HCT116 (cell line): ENCODE data around the gene C18orf32. TPM values are rescaled to one million over a fixed set of nuclear protein-coding genes. Genes with fewer than 3 reads are reported as not detected.

Experiments used
- ATAC-seq: fragments of 200-7000 bp; cut with Tn5 transposase; 2 replicates; pipeline ENCODE4 v1.9.1; 2020; ENCODE audit warnings: mild to moderate bottlenecking, moderate library complexity
- BruUV-seq: library from RNA; stranded (reverse); fragments of 400-500 nt; replicated peaks from 2 replicates; lab custom pipeline; 2021; lab: Mats Ljungman, UMichigan
- CTCF ChIA-PET: fragments of 300-600 bp; sonication (Branson Sonifier 250); formaldehyde crosslinking; loops from one replicate; lab custom pipeline; 2021; ENCODE audit warnings: antibody characterized with exemption; lab: Charles Lee
- POLR2A ChIA-PET: fragments of 300-600, 350-600 bp; sonication (Branson Sonifier 250); formaldehyde crosslinking; loops from one replicate; lab custom pipeline; 2021; ENCODE audit warnings: antibody characterized with exemption; lab: Charles Lee
- RAD21 ChIA-PET, 2 experiments: fragments of 300-600 bp; sonication (Branson Sonifier 250); formaldehyde crosslinking; loops; one replicate each; lab custom pipeline; 2023; ENCODE audit warnings: low total read pairs in 2 of 2; ENCODE audit not compliant: uncharacterized antibody in 2 of 2, unreplicated experiment in 2 of 2, low non-redundant PET in 1 of 2; lab: Charles Lee
- DNase-seq: peaks from one replicate; pipeline ENCODE4 v3.0.0-alpha.2; 2010; ENCODE audit warnings: low read depth, low spot score
- H2AFZ ChIP-seq: fragments of 200-600 bp; shearing (Covaris generic), sonication (generic); 2 replicates; pipeline ENCODE4 v1.6.1; 2017; ENCODE audit warnings: low read depth, mixed run types, mixed read lengths, antibody characterized with exemption, low read length; ENCODE audit not compliant: poor library complexity, severe bottlenecking
- H3K27ac ChIP-seq: 2 replicates; pipeline ENCODE4 v1.5.1; 2012; ENCODE audit warnings: low read depth, low read length
- H3K27me3 ChIP-seq: fragments of 200-600 bp; sonication (generic); 2 replicates; pipeline ENCODE4 v1.6.1; 2016; ENCODE audit warnings: mixed run types, low read length, mixed read lengths; ENCODE audit not compliant: insufficient read depth
- H3K36me3 ChIP-seq, 2 experiments: fragments of 200-500 bp in 1 of 2; fragments of 200-600 bp in 1 of 2; sonication (Bioruptor generic) in 1 of 2; sonication (generic) in 1 of 2; 2 replicates each; pipeline versions ENCODE4 v1.5.1 to v1.6.1; 2014 to 2016; ENCODE audit warnings: low read length in 2 of 2, inconsistent platforms in 1 of 2, mixed read lengths in 1 of 2, mixed run types in 1 of 2; ENCODE audit not compliant: insufficient read depth in 2 of 2, control insufficient read depth in 1 of 2
- H3K4me1 ChIP-seq, 2 experiments: fragments of 200-600 bp in 1 of 2; sonication (generic) in 1 of 2; 2 replicates each; pipeline versions ENCODE4 v1.5.1 to v1.6.1; 2012 to 2017; ENCODE audit warnings: low read length in 2 of 2, inconsistent platforms in 1 of 2, mild to moderate bottlenecking in 1 of 2, mixed read lengths in 1 of 2, mixed run types in 1 of 2, moderate library complexity in 1 of 2; ENCODE audit not compliant: insufficient read depth in 2 of 2, control insufficient read depth in 1 of 2
- H3K4me2 ChIP-seq: fragments of 200-600 bp; sonication (generic); 2 replicates; pipeline ENCODE4 v1.6.1; 2017; ENCODE audit warnings: mixed run types, low read length, mixed read lengths
- H3K4me3 ChIP-seq, 2 experiments: fragments of 200-600 bp in 1 of 2; sonication (generic) in 1 of 2; replicated peaks in 1 of 2; 2 replicates each; pipeline ENCODE4 v1.5.1; 2011 to 2016; ENCODE audit warnings: low read length in 2 of 2, control low read depth in 1 of 2, low read depth in 1 of 2, mild to moderate bottlenecking in 1 of 2, mixed read lengths in 1 of 2, mixed run types in 1 of 2
- H3K79me2 ChIP-seq: fragments of 200-600 bp; sonication (generic); 2 replicates; pipeline ENCODE4 v1.6.1; 2017; ENCODE audit warnings: mild to moderate bottlenecking, mixed run types, low read length, moderate library complexity, mixed read lengths; ENCODE audit not compliant: insufficient read depth
- H3K9ac ChIP-seq: fragments of 200-600 bp; sonication (generic); 2 replicates; pipeline ENCODE4 v1.6.1; 2016; ENCODE audit warnings: low read length, mixed read lengths
- H3K9me2 ChIP-seq: fragments of 200-600 bp; sonication (generic), shearing (Covaris generic); 2 replicates; pipeline ENCODE4 v1.6.1; 2017; ENCODE audit warnings: mixed run types, mild to moderate bottlenecking, moderate library complexity; ENCODE audit not compliant: insufficient read depth
- H3K9me3 ChIP-seq, 2 experiments: fragments of 200-500 bp in 1 of 2; fragments of 200-600 bp in 1 of 2; sonication (Bioruptor generic) in 1 of 2; sonication (generic) in 1 of 2; 2 replicates each; pipeline ENCODE4 v1.6.1; 2014 to 2017; ENCODE audit warnings: low read length in 2 of 2, mixed read lengths in 2 of 2, inconsistent platforms in 1 of 2, low read depth in 1 of 2, mild to moderate bottlenecking in 1 of 2, mixed run types in 1 of 2, moderate library complexity in 1 of 2; ENCODE audit not compliant: control insufficient read depth in 1 of 2, insufficient read depth in 1 of 2
- H4K20me1 ChIP-seq: fragments of 200-600 bp; sonication (generic), shearing (Covaris generic); 2 replicates; pipeline ENCODE4 v1.6.1; 2017; ENCODE audit warnings: mixed run types, mild to moderate bottlenecking, moderate library complexity; ENCODE audit not compliant: insufficient read depth
- ATF3 ChIP-seq: IDR thresholded peaks from 2 replicates; pipeline ENCODE4 v1.6.1; 2012
- CEBPB ChIP-seq: IDR thresholded peaks from 2 replicates; pipeline ENCODE4 v1.6.1; 2012; ENCODE audit warnings: low read depth
- ELF1 ChIP-seq: IDR thresholded peaks from 2 replicates; pipeline ENCODE4 v1.6.1; 2012; ENCODE audit warnings: low read depth, borderline replicate concordance
- EZH2 ChIP-seq: fragments of 200-600 bp; sonication (generic); IDR thresholded peaks from 2 replicates; pipeline ENCODE4 v1.6.1; 2017; ENCODE audit warnings: antibody characterized with exemption, mixed run types
- FOSL1 ChIP-seq: IDR thresholded peaks from 2 replicates; pipeline ENCODE4 v1.6.1; 2012; ENCODE audit warnings: low read depth
- JUND ChIP-seq: IDR thresholded peaks from 2 replicates; pipeline ENCODE4 v1.6.1; 2012
- POLR2AphosphoS5 ChIP-seq: IDR thresholded peaks from 2 replicates; pipeline ENCODE4 v1.6.1; 2011; ENCODE audit warnings: mild to moderate bottlenecking, low read depth, low read length, moderate library complexity
- REST ChIP-seq: IDR thresholded peaks from 2 replicates; pipeline ENCODE4 v1.6.1; 2012; ENCODE audit warnings: low read depth
- SIN3A ChIP-seq: IDR thresholded peaks from 2 replicates; pipeline ENCODE4 v1.6.1; 2012; ENCODE audit warnings: low read depth
- SP1 ChIP-seq: IDR thresholded peaks from 2 replicates; pipeline ENCODE4 v1.6.1; 2012; ENCODE audit warnings: low read depth
- TCF7L2 ChIP-seq: IDR thresholded peaks from 2 replicates; pipeline ENCODE4 v1.7.0; 2011; ENCODE audit warnings: borderline replicate concordance, inconsistent platforms; ENCODE audit not compliant: insufficient read depth, insufficient read length; ENCODE audit errors: extremely low read depth
- intact Hi-C: fragments of 100-400 bp; cut with micrococcal nuclease; formaldehyde crosslinking; loops from 2 replicates; pipeline ENCODE4 v1.10.0; 2022
- total RNA-seq: library from RNA; stranded (reverse); gene quantifications from one replicate; pipeline ENCODE4 v1.2.1, GENCODE V29; 2021; ENCODE audit not compliant: unreplicated experiment

Gene C18orf32
- total RNA-seq, 1 experiment from 2014 or later = 35.0 TPM

- Histone ChIP-seq H3K4me2 (no peak overlapping the region), H3K4me3 (no peak overlapping the region), H3K27ac (no peak overlapping the region), H3K4me1 (peaks cover 5 to 10% of the 10 kb centered on the region in 2 experiments), H3K27me3 (no peaks in the 10 kb centered on the region), H2AFZ (no peak overlapping the region), H3K9me2 (no peaks in the 10 kb centered on the region), H4K20me1 (no peaks in the 10 kb centered on the region), H3K36me3 (no peaks in the 10 kb centered on the region), H3K9ac (no peak overlapping the region), H3K79me2 (no peaks in the 10 kb centered on the region), H3K9me3 (no peaks in the 10 kb centered on the region)
- ATAC-seq (peak; percentile 57; the same call in 1 of the 2 replicates), DNase-seq (no peak)
- TF ChIP-seq ATF3 = no peak
- TF ChIP-seq FOSL1 = no peak
- no peak for TF ChIP-seq SIN3A
- no peak for TF ChIP-seq JUND
- no peak for TF ChIP-seq CEBPB
- TF ChIP-seq SP1 = no peak
- TF ChIP-seq TCF7L2 = no peak
- no peak for TF ChIP-seq ELF1
- no peak for TF ChIP-seq REST
- TF ChIP-seq POLR2AphosphoS5 = no peak
- no peak for TF ChIP-seq EZH2
- ChIA-PET RAD21 (interaction anchor here in 1 of 2 experiments (0.6 kb wide), 1 partner anchor 538 kb away, joined by 3 read pairs; no protein-coding TSS in a partner anchor), POLR2A (no interaction called here), CTCF (no interaction called here)
- BruUV-seq = no TSS peak
- intact Hi-C loops = loop anchor here (10.0 kb wide), 1 partner anchor 786 kb away; the partner anchor contains the start of genes CXXC1 and MBD1
Measured at GRCh38 chr18:49499046-49499637, 12.1 kb upstream of the C18orf32 start.
